K562 (cell line): Measurements from ENCODE around the gene AIFM1. TPM values are rescaled to one million over a fixed set of nuclear protein-coding genes. Genes with fewer than 3 reads are reported as not detected.

ENCODE experiments used
- ATF3 ChIP-seq, 2 experiments: fragments of 450-650 bp in 1 of 2; sonication (generic) in 1 of 2; formaldehyde crosslinking in 1 of 2; IDR thresholded peaks in 1 of 2; conservative IDR thresholded peaks in 1 of 2; 2 replicates each; pipeline versions ENCODE4 v1.6.1 to v1.8.1; 2016 to 2023; ENCODE audit warnings: mild to moderate bottlenecking in 2 of 2, moderate library complexity in 2 of 2, inconsistent platforms in 1 of 2, missing genetic modification reagents in 1 of 2
- CCNT2 ChIP-seq: IDR thresholded peaks from 2 replicates; pipeline ENCODE4 v1.6.1; 2011; ENCODE audit warnings: borderline replicate concordance, low read depth, mild to moderate bottlenecking, moderate library complexity, mixed read lengths, low read length; ENCODE audit not compliant: insufficient read length; ENCODE audit errors: extremely low read depth
- DPF2 ChIP-seq: fragments of 450-650 bp; IDR thresholded peaks from 2 replicates; pipeline ENCODE4 v1.6.1; 2016
- HMGXB4 ChIP-seq: sonication (generic); formaldehyde crosslinking; IDR thresholded peaks from 2 replicates; pipeline ENCODE4 v1.8.1; 2023; ENCODE audit warnings: mild to moderate bottlenecking, missing genetic modification reagents
- MAZ ChIP-seq, 2 experiments: fragments of 450-650 bp in 1 of 2; sonication (generic) in 1 of 2; formaldehyde crosslinking; IDR thresholded peaks in 1 of 2; conservative IDR thresholded peaks in 1 of 2; 2 replicates each; pipeline versions ENCODE4 v1.4.0 to v1.5.0; 2020; ENCODE audit warnings: mild to moderate bottlenecking in 1 of 2, missing genetic modification reagents in 1 of 2
- MITF ChIP-seq: IDR thresholded peaks from 2 replicates; pipeline ENCODE4 v1.6.1; 2014; ENCODE audit warnings: antibody characterized with exemption
- NELFE ChIP-seq: IDR thresholded peaks from 2 replicates; pipeline ENCODE4 v1.6.1; 2011; ENCODE audit warnings: mild to moderate bottlenecking; ENCODE audit not compliant: insufficient read depth, insufficient read length
- POLR2AphosphoS5 ChIP-seq: IDR thresholded peaks from 2 replicates; pipeline ENCODE4 v1.6.1; 2011; ENCODE audit warnings: mild to moderate bottlenecking, low read depth, low read length, moderate library complexity; ENCODE audit not compliant: control insufficient read depth, insufficient read depth
- POLR2G ChIP-seq: fragments of 200-400 bp; formaldehyde crosslinking; IDR thresholded peaks from 2 replicates; pipeline ENCODE4 v1.6.1; 2017; ENCODE audit warnings: low read depth, mild to moderate bottlenecking, antibody characterized with exemption, low read length, moderate library complexity
- POLR2H ChIP-seq: IDR thresholded peaks from 2 replicates; pipeline ENCODE4 v1.6.1; 2016; ENCODE audit warnings: missing genetic modification characterization, low read depth, mild to moderate bottlenecking, control low read depth, missing compliant biosample characterization, moderate library complexity
- TAL1 ChIP-seq: fragments of 450-650 bp; IDR thresholded peaks from 2 replicates; pipeline ENCODE4 v1.6.1; 2016; ENCODE audit warnings: mild to moderate bottlenecking
- TRIM24 ChIP-seq, 2 experiments: fragments of 450-650 bp; IDR thresholded peaks; 2 replicates each; pipeline ENCODE4 v1.6.1; 2016
- VEZF1 ChIP-seq: fragments of 200-800 bp; sonication (Bioruptor generic); IDR thresholded peaks from 2 replicates; pipeline ENCODE4 v1.6.1; 2017; ENCODE audit warnings: missing genetic modification characterization, missing compliant biosample characterization
- ZNF134 ChIP-seq: fragments of 250-450 bp; sonication (Bioruptor Pico); conservative IDR thresholded peaks from 2 replicates; pipeline ENCODE4 v1.4.0; 2020
- ZNF592 ChIP-seq: fragments of 450-650 bp; IDR thresholded peaks from 2 replicates; pipeline ENCODE4 v1.6.1; 2017; ENCODE audit warnings: antibody characterized with exemption, mild to moderate bottlenecking
- ZNF668 ChIP-seq: fragments of 250-450 bp; sonication (Bioruptor Pico); IDR thresholded peaks from 2 replicates; pipeline ENCODE4 v1.8.0; 2022; ENCODE audit warnings: mild to moderate bottlenecking, inconsistent platforms
- polyA plus RNA-seq, 8 experiments: library from polyadenylated mRNA; depleted of rRNA in 4 of 8; stranded (reverse) in 5 of 8; unstranded in 3 of 8; fragments of >200 nt; fragmentation: Nextera tagmentation in 2 of 8; fragmentation: Illumina TruSeq in 1 of 8; extraction: Ambion mirVana in 2 of 8; extraction: Trizol in 1 of 8; gene quantifications; 2 replicates each; pipeline versions ENCODE4 v1.2.1 to v1.2.3, GENCODE V29; 2011 to 2014; ENCODE audit warnings: inconsistent platforms in 1 of 8, missing spikeins in 1 of 8
- total RNA-seq, 7 experiments: library from RNA; depleted of rRNA in 6 of 7; stranded (reverse); fragments of >200 nt in 6 of 7; fragmentation: Illumina TruSeq in 2 of 7; extraction: Trizol in 2 of 7; gene quantifications; 2 replicates each; pipeline versions ENCODE4 v1.2.1 to v1.2.3, GENCODE V29; 2011 to 2021; ENCODE audit warnings: low replicate concordance in 1 of 7

Gene AIFM1
- total and polyA plus RNA-seq, 9 of the 15 experiments (the other 6 are each of a cell fraction or from before 2014, with no cell fraction given) = 51.0 to 117 (median 91.2) TPM

GRCh38 chrX:130173190-130173895 is 7.7 kb upstream of the AIFM1 start (continued):
- TF ChIP-seq ZNF592 = peak; percentile 72
- peak; percentile 73; the same call in 1 of the 2 replicates for TF ChIP-seq DPF2
- TF ChIP-seq MAZ (CRISPR knock-in tag; conservative IDR thresholded peaks at IDR 0.05 in 1 of 2, IDR thresholded peaks at IDR 0.05 in 1 of 2) = peak in 1 of 2 experiments; percentile 65; a peak in 2 of 4 replicates
- no peak for TF ChIP-seq ZNF668
- TF ChIP-seq HMGXB4 = no peak
- 0 out of 2 replicates have a peak, but pooled peaks have one; percentile 21 for TF ChIP-seq TAL1
- peak in 1 of 2 experiments; percentile 64; a peak in 1 of 4 replicates for TF ChIP-seq TRIM24 (IDR thresholded peaks at IDR 0.05)
- TF ChIP-seq VEZF1 (CRISPR knock-in tag) = peak; percentile 77
- TF ChIP-seq POLR2H = peak; percentile 83
- TF ChIP-seq POLR2AphosphoS5 = peak; percentile 55; the same call in 1 of the 2 replicates
- TF ChIP-seq MITF = 0 out of 2 replicates have a peak, but pooled peaks have one; percentile 15
- TF ChIP-seq NELFE = no peak
- no peak for TF ChIP-seq ZNF134 (CRISPR knock-in tag)
- peak; percentile 39 for TF ChIP-seq POLR2G
- peak; percentile 81 for TF ChIP-seq ATF3 (IDR thresholded peaks at IDR 0.05)
- no peak for TF ChIP-seq ATF3 (CRISPR knock-in tag; conservative IDR thresholded peaks at IDR 0.05)
- peak; percentile 54 for TF ChIP-seq CCNT2
